Measurements from ENCODE around the gene TFF2.
A peak's percentile ranks its signal among the peaks of the same experiment; 100 is the strongest.

Gene TFF2

DNA sequence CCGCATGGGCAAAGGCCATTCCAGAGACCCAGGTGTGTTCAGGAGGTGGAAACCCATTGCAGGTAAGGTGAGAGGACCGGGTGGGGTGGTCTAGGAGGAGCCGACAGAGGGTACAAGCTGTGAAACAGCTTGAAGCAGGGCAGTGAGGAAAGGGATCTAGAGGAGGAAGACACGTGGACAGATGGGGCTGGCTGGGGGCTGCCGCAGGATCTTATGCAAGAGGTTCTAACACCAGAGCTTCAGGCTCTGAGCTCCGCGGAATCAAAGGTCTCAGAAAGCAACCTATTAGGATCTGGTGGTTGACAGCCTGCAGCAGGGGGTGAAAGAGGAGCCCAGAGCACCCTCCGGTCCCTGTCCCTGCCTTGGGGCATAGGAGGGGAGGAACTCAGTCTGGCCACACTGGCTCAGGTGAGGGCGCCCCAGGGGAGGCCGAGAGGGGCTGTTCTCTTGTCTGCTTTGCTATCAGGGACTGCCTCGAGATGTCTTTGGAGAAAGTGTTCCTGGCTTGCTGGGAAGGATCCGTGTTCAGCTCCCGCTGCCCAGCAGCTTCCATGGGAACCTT is 13.6 kb upstream of the TFF2 start:
- no peak for DNase-seq

DNA sequence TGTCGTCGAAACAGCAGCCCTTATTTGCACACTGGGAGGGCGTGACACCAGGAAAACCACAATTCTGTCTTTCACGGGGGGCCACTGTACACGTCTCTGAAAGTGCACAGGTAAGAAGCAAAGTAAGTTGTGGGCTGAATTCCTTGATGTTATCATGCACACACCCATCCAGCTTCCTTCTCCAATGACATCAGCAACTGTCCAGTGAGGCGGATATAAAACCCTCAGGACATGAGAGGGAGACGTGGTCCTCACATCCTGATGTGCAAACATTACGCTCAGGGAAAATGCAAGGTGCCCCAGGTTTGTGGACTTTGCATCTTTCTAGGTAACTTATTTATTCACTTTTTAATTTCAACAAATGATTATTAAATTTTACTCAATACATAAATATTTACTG is 12.5 kb upstream of the TFF2 start:
- DNase-seq, result no peak

DNA sequence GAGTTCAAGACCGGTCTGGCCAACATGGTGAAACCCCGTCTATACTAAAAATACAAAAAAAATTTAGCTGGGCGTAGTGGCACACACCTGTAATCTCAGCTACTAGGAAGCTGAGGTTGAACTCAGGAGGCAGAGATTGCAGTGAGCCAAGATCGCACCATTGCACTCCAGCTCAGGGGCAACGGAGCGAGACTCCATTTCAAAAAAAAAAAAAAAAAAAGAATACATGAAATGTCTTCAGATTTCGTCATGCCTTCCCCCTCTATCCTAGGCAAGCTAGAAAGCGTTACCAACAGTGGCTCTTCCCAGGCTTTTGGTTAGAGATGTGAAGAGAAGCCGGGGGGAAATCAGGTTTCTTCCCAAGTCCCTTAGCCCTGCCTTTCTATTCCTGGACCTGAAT is 11.9 kb upstream of the TFF2 start:
- DNase-seq, result no peak

DNA sequence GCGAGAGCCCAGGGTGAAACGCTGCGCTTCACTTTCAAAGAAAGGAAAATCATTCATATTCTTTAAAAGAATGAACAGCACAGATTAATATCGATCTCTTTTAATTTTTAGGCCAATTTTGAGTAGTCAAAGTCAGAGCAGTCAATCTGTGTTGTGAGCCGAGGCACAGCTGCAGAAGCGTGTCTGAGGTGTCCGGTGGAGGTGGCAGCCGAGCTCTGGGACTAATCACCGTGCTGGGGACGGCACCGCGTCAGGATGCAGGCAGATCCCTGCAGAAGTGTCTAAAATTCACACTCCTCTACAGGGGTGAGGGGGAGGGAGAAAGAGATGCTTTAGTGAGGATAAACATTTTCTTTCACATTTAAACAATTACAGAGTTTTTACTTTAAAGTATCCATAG is 11.4 kb upstream of the TFF2 start:
- no peak for DNase-seq

DNA sequence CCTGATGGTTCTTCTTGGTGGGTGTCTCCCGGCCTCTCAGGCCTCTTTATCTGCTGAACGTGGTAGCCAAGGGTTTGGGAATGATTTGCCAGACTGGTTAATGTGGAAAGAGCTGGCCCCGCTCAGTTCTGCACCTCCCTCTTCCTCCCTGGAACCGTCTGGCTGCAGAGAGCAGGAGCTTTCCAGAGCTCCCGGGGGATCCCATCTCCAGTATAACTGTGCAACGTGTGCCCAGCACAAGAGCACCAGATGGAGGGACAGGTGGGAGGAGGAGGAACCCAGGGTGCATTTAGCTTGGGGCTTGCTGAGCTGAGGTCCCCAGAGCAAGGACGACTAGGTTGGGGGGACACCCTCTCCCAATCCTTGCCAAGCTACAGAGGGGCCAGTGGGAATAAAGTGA is 10.5 kb upstream of the TFF2 start:
- no peak for DNase-seq

DNA sequence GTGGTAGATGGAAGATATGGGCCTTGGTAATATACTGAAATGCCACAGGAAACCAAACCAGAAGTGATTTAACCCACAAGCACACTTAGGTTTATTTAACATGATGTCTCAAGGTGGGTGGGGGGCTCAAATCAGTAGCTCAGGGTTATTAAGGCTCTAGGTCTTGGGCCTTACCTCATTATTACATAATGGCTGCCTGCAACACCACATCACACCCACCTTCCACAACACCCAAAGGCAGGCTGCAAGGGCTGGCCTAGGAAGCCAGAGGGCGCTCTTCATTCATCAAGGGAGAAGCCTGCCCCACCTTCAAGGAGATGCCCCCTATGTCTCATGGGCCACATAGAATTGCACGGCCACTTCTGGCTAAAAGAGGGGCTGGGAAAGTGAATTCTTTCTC is 9.5 kb upstream of the TFF2 start:
- DNase-seq, result no peak

DNA sequence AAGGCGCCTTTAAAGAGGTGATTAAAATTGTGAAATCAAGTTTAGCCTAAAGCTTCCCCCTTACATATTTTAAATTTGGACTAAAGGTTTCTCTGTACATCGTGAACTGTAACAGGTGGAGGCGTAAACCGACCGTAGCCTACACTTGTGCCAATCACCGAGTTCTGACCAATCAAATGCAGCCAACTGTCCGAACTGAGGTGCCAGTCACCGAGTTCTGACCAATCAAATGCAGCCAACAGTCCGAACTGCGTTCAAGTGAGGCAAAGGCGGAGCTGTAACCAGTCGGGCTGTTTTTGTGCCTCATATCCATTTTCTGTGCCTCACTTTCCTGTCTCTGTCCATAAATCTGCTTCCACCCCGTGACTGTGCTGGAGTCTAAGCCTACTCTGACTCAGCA is 8.1 kb upstream of the TFF2 start:
- DNase-seq, result no peak

DNA sequence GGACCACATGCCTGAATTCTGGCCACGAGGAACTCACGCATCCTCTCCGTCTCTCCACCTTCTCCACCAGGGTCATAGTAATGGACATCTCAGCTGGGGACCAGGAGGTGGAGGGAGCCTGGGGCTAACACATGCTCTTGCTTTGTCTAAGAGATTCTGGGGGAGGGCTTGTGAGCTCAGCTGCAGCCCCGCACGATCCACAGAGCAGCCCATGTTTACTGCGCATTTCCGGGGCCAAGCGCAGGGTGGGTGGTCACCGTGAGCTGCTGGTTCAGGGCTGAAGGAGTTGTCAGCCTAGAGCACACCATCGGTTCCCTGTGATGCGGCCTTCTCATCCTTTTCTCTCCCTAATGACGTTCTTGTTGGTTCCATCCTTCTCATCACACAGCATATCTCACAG is 7.5 kb upstream of the TFF2 start:
- DNase-seq, result no peak

DNA sequence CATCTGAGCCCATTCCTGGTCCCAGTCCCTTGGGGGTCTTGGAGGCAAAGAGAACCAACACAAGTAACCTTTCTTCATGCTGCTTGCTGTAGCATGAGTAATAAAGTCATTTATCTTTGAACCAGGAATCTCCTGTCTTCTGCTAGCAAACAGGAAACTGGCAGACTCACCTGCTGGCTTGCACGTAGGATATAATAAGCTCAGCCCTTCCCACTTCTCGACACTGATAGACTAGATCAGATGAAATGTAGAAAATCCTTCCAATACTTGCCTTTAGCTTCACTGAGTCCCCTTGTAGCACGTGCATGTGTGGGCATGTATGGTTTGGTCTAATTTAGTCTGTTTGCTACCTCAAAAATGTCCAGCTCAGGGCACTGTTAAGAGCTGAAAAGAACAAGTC is 6.5 kb upstream of the TFF2 start:
- no peak for DNase-seq

DNA sequence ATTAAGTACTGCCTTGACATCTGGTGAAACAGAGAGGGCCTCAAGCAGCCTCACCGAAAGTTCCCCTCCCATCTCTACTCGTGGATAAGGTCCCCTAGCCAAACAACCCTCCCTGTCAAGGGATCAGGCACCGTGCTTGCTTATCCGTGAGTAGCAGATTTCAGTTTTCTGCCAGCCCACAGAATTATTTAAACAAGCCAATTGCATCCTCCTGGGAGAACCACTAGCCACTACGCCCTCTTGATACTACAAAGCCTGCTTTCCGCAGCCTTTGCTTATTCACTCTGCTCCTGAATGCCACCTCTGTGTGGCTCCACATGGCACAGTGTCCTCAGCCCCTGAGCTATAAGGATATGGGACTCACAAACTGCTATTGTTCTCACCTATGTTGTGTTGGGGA is 5.9 kb upstream of the TFF2 start:
- DNase-seq, result no peak

DNA sequence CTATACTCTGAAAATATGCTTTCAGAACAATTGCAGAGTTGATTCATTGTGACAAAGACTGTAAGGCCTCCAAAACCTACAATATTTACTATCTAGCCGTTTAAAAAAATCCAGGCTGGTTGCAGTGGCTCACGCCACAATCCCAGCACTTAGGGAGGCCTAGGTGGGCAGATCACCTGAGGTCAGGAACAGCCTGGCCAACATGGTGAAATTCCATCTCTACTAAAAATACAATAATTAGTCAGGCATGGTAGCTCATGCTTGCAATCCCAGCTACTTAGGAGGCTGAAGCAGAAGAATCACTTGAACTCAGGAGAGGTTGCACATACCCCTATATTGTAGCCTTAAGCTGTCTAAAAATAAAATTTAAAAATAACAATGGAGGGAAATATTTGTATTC is 5.3 kb upstream of the TFF2 start:
- DNase-seq, result no peak

DNA sequence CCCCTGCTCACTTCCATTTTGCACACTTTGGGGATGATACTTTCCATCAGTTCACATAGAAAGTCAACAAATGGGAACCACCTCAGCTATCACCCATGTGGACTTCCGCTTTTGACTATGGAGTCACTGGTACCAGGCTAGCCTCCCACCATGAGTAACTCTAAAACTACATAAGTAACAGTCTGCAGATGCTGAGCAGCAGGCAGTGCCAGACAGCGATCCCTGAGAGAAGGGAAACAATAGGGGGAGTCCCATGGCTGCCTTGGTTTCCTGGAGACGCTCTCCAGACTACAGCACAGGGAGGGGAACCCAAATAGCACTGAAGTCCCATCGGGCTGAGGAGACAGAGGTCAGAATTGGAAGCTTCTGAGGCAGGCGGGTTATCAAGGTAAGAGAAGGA is 2.8 kb upstream of the TFF2 start:
- no peak for DNase-seq

DNA sequence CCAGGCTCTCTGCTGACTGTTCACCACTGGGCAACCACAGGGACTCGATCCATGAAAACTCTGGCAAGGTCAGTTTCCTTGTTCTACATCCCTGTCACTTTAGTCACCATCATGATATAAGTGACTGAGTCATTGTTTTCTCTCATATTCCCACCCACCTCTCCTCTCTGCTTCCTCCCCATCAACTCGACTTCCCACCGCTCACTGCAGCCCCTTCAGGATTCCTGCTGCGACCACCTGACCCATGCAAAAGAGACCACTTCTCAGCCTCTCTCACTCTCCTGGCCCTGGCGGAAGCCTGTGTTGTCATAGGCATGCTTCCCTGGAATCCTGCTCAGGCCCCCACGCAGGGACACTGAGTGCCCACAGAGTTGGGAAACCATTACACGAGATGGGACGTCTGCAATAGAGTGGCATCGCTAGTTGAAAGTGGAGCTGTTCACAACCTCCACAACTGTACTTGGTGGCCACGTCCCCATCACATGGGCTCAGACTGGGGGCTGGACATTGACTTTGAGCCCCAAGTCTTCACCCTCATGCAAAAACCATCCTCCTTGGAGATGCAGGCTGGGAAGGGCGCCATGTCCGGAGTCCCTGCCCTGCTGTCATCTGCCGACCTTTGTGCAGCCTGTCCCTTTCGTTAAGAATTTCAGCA is 1.8 kb upstream of the TFF2 start:
- DNase-seq, result peak; percentile 40

DNA sequence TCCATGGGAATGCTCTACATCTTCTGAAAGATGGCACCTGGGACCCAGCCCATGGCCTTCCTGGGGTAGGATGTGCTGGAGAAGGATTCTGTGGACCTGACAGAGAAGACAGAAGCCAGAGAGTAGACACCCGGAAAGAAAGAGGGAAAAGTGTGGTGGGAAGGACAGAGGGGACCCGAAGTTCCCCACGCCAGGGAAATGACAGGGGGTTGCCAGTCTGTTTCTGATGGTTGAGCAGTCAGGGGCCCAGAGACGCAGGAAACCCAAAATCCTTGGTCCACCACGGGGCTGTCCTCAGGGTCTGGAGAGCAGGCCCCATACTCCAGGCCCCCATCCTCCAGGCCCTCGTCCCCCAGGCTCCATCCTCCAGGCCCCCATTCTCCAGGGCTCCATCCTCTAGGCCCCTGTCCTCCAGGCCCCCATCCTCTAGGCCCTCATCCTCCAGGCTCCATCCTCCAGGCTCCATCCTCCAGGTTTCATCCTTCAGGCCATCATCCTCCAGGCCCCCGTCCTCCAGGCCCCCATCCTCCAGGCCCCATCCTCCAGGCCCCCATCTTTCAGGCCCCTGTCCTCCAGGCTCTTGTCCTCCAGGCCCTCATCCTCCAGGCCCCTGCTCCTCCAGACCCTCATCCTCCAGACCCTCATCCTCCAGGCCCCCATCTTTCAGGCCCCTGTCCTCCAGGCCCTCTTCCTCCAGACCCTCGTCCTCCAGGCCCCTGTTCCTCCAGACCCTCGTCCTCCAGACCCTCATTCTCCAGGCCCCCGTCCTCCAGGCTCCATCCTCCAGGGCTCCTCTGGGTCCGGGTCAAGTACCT is 1.0 kb upstream of the TFF2 start:
- DNase-seq, result peak; percentile 43

DNA sequence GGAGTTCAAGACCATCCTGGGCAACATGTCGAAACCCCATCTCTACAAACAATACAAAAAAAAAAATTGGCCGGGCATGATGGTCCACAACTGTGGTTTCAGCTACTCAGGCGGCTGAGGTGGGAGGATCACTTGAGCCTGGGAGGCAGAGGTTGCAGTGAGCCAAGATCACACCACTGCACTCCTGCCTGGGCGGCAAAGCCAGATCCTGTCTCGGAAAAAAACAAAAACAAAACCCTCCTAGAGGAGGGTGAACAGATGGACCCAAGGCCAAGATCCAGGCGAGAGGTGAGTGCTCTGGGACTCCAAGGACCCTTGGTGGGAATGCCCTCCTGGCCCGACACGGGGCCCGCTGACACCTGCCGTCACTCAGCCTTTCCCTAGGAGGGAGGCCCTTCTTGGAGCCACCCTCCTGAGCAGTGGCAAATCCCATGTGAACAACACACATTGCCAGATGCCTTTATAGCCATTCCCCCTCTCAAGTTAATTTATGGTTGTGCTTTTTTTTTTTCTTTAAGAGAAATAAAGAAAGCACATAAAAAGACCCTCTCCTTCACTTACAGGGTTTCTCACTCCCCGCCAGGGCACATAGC is 380 bp downstream of the TFF2 start:
- DNase-seq, result peak; percentile 43

DNA sequence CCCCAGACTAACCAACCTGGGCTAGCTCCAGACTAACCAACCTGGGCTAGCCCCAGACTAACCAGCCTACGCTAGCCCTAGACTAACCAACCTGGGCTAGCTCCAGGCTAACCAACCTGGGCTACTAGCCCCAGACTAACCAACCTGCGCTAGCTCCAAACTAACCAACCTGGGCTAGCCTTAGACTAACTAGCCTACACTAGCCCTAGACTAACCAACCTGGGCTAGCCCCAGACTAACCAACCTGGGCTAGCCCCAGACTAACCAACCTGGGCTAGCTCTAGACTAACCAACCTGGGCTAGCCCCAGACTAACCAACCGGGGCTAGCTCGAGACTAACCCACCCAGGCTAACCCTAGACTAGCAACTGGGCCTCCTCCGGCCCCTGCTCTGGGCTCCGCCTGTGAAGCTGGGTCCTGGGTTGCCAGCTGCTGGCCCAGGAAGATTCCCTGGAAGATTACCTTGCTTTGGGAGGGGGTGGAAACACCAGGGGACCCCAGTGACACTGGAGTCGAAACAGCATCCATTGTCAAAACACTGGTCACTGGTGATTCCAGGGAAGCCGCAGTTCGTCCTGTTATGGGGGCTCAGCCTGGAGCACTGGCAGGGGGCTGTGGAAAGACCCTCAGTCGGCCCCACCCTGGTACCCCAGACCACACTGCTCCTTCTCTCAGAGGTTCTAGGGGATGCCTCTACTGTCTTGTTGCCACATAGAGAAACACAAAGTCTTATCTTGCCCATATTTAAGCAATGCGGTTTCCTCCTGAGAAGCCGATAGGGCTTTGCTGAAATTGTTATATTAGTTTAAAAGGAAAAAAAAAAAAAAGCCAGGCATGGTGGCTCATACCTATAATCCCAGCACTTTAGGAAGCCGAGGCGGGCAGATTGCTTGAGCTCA is 1.1 kb downstream of the TFF2 start:
- peak; percentile 32 for DNase-seq

DNA sequence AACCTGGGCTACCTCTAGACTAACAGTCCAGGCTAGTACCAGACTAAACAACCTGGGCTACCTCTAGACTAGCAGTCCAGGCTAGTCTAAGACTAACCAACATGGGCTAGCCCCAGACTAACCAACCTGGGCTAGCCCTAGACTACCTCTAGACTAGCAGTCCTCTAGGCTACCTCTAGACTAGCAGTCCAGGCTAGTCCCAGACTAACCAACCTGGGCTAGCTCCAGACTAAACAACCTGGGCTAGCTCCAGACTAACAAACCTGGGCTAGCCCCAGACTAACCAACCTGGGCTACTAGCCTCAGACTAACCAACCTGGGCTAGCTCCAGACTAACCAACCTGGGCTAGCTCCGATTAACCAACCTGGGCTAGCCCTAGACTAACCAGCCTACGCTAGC is 2.0 kb downstream of the TFF2 start:
- DNase-seq, result no peak

DNA sequence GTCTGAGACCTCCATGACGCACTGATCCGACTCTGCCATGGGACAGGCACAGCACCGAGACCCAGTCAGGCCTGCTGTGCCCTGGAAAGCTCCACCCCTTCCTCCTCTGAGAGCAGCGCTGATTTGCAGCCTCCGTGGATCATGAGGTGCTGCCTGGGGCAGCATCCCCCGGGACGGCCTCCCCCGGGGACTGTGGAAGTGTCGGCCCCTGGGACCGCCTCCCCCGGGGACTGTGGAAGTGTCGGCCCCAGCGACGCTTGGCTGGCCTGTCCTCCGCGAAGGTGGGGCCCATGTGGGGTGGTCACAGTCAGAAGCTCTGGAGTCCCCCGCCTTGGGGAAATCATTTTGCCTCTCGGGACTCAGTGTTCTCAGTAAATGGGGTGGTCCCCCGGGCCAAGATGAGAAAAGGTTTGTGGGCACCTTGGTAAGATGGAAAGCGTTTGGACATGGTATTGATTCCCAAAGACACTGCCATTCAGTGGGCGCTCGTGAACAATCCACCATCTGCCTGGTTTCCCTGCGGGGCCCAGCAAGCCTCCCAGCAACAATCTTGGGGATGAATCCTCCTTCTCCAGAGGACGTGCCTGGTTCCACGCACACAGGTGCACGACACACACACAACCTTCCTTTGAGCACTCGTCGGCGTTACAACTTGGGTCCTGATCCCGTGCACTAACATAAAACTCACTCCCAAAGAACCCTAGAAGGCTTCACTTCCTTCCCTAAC is 3.0 kb downstream of the TFF2 start:
- DNase-seq, result peak; percentile 47

DNA sequence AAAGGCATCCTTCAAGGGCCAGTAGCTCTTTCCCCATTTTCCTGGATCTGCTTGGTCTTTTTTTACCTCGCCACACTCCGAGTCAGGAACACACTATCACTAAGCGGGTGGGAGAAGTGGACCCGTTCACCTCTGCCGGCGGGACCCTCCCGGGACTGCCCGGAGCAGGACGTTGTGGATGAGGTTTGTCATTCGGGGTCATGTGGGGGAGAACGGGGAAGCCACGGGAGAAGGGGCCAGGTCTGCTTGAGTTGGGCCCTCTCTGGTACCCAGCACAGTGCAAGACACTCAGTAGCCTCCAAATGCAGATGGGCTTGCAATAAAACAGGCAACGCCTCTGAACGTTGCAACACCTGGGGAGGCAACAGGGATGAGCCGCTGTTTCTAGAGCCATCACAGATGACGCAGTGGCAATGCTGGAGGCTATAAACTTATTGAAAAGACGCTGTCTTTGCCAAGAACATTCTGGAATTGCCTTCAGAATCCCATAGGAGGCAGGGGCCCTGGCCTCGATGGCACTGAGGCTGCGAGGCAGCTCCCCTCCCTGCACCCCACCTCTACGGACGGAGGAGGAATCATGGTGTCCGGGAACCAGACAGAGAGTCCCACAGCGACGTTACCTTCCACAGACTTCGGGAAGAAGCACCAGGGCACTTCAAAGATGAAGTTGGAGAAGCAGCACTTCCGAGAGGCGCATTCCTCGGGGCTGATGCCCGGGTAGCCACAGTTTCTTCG is 3.8 kb downstream of the TFF2 start:
- DNase-seq, result peak; percentile 37

DNA sequence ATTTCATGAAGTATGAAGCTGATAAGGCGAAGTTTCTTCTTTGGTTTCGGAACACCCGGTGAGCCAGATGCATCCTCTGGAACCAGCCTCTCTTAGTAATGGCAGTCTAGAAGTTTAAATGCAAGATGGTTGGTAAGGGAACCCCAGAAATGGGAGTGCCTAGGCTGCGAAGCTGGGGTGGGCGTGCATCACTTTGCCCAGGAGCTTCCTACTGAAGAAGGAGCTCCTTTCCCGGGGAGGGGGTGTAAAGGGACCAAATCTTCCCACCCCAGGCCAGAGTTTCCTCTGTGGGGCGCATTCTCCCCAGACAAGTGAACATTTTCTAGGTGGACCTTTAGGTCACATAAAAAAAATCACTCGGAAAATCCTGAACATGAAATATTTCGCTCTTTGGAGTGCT is 4.4 kb downstream of the TFF2 start:
- no peak for DNase-seq

DNA sequence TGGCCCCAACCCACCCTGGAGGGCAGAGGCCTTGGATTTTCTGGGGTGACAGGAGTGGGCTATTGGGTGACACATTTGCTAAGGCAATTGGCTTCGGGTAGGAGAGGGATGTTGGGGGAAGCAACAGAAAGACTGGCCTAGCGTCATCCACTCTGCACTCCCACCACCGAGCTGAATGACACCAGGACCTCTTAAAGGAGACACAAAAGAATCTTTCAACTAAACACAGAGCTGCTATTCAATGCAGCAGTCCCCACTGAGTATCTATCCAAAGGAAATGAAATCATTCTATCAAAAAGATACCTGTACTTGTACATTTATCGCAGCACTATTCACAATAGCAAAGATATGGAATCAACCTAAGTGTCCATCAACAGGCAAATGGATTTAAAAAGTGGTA is 6.2 kb downstream of the TFF2 start:
- peak; percentile 42 for DNase-seq

All from activated CD8-positive, alpha-beta memory T cell treated with anti-CD3 and anti-CD28 coated beads for 24 hours (primary cell).